GM19372 (cell line): ENCODE measurements around the gene CCN6.
"Not testable (repeated sequence)": the region's sequence is repeated elsewhere in the genome, so short reads cannot be mapped to it uniquely, and the experiment has no call there.

Experiments used
- ATAC-seq: cut with Tn5 transposase; IDR thresholded peaks from one replicate; pipeline ENCODE4 v1.9.1; 2021; ENCODE audit warnings: mild to moderate bottlenecking, low read depth, moderate library complexity; ENCODE audit not compliant: unreplicated experiment

The CCN6 gene

GRCh38 chr6:112049026-112049799 lies 4.7 kb upstream of the CCN6 start:
- ATAC-seq: no peak

GRCh38 chr6:112049996-112050395 lies 3.9 kb upstream of the CCN6 start:
- no peak for ATAC-seq

GRCh38 chr6:112050429-112050828 lies 3.5 kb upstream of the CCN6 start:
- ATAC-seq: no peak

DNA sequence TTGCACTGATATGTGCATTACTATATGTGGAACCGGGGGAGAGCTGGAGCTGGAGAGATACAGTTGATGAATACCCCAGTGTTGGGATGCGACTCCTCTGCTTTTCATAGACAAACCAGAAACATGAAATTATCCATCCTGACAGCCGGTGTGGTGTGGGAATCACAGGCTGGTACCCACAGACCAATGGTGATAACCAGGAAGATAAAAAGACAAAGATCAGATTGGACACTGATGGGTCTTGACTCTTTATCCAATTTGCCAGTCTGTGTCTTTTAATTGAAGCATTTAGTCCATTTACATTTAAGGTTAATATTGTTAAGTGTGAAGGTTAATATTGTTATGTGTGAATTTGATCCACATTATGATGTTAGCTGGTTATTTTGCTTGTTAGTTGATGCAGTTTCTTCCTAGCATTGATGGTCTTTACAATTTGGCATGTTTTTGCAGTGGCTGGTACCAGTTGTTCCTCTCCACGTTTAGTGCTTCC lies 2.6 kb upstream of the CCN6 start:
- ATAC-seq: not testable (repeated sequence)

GRCh38 chr6:112054555-112055190 lies 769 bp downstream of the CCN6 start:
- no peak for ATAC-seq

- ATAC-seq: no peak
Observed at GRCh38 chr6:112058243-112059032, 4.5 kb downstream of the CCN6 start.

GRCh38 chr6:112061605-112062004 lies 7.7 kb downstream of the CCN6 start:
- no peak for ATAC-seq

DNA sequence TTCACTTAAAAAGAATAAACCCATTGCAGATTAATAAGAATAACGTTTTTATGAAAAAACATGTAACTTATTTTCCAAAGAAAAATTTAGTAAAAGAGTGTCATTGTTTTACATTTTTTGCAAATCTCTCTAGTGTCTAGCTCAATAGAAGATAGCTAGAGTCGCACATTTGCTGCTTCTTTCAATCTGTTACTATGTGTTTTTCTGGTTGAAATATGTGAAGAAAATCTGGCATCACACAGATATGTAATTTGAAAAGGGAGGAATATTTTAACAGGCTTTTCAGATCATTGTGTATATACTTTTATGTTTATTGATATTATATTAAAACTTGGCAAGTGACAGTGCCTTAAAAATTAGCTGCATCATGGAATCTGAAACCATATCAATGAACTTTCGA lies 9.1 kb downstream of the CCN6 start:
- no peak for ATAC-seq

DNA sequence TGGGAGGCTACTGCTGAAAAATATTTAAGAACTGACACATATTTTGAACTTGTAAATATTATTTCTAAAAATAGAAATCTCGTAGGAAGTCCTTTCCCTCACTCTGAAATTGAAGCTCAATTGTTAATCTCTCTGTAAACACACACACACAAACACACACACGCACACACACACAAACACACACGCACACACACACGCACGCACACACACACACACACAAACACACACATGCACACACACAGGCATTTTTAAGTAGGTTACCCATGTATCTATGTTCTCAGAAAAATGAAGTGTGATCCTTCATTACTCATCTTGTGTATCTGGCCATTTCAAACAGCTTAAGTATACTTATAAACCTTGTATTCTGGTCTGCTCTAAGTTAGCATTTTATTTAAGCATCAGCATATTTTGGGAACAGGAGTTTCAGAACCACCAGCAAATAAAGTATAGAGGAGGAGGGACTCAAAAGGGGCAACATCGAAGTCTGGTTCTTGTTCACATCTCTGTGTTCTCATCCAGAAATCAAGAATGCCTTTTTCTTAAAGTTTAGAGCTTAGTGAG lies 11.6 kb downstream of the CCN6 start:
- ATAC-seq: no peak

- no peak for ATAC-seq
Observed at GRCh38 chr6:112066606-112067005, 12.7 kb downstream of the CCN6 start.

GRCh38 chr6:112081569-112081968 lies 27.7 kb downstream of the CCN6 start:
- ATAC-seq: no peak

DNA sequence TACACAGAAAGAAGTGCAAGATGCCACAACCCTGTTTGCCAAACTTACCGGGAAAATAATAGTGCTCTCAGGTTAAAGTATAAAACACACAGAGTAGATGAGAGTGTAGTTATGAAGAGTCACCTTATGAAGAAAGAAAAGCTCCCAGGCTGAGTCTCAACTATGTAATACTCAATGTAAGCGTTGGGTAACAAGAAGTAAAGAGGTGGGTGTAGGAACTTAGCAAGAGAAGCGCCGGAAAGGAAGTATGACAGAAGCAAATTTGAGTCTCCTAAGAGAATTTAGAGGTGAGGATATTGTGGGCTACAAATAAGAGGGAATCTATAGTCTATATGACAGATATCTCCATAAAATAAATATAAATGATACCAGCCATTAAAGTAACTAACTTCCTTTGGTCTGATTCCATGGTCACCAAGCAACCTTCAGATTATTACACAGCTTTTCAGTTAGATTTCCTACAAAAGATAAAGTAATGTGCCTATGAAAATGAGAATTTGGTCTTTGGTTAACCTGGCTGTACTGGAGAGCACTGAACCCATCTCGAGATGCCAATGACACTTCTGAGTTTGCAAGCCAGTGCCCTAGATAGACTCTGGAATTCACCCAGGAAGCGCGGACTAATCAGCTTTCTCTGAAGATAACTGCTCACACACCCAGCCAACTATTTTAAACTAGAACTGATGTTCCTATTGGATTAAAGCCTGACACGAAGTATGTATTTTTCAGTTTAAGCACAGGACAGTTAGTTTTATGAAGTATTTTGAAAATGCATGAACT lies 31.6 kb downstream of the CCN6 start:
- no peak for ATAC-seq

- ATAC-seq: peak; percentile 25
Observed at GRCh38 chr6:112086744-112087135, 32.8 kb downstream of the CCN6 start.

GRCh38 chr6:112087136-112087911 lies 33.4 kb downstream of the CCN6 start, which contains the start of the genes FAM229B and TUBE1:
FAM229B (plus strand) TSS chr6:112087591; CDS start chr6:112099284, 11,693 bp downstream.
TUBE1 (minus strand) TSS chr6:112087482; CDS start chr6:112087434, 48 bp downstream.
- ATAC-seq: peak; percentile 96

DNA sequence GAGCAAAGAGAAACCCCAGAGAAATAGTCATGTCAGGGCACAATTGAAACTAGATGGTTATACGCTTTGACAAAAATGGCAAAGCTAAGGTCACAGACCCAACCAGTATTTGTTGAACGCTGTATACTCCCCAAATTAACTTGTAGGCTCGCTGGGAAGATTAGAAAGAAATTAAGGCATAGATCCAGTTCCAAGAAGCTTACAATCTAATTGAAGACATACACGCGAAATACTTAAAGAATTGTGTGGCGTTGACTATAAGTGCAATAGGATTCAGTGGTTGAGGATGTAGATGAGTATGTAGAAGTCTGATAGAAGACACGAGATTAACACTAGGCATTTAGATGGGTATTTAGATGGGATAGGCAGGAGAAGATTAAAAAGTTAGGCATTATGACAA lies 34.0 kb downstream of the CCN6 start:
- no peak for ATAC-seq

- no peak for ATAC-seq
Observed at GRCh38 chr6:112096901-112097300, 43.0 kb downstream of the CCN6 start.

- ATAC-seq: no peak
Observed at GRCh38 chr6:112100561-112100960, 46.7 kb downstream of the CCN6 start.

DNA sequence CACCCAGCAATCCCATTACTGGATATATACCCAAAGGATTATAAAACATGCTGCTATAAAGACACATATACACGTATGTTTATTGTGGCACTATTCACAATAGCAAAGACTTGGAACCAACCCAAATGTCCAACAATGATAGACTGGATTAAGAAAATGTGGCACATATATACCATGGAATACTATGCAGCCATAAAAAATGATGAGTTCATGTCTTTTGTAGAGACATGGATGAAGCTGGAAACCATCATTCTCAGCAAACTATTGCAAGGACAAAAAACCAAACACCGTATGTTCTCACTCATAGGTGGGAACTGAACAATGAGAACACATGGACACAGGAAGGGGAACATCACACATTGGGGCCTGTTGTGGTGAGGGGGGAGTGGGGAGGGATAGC lies 52.1 kb downstream of the CCN6 start:
- not testable (repeated sequence) for ATAC-seq

GRCh38 chr6:112106562-112106961 lies 52.7 kb downstream of the CCN6 start:
- ATAC-seq: no peak
